Neural cell (in vitro differentiated cells): ENCODE data around the gene PPP4R3A. TPM values are rescaled to one million over a fixed set of nuclear protein-coding genes. Genes with fewer than 3 reads are reported as not detected.

Source experiments
- H2AFZ ChIP-seq: fragments of 200-600, 300-800 bp; sonication (generic), shearing (Covaris generic); 2 replicates; pipeline ENCODE4 v1.6.0; 2014; ENCODE audit warnings: low read depth, mild to moderate bottlenecking, antibody characterized with exemption, low read length, moderate library complexity
- H3F3A ChIP-seq: fragments of 200-600 bp; shearing (Covaris generic); 2 replicates; pipeline ENCODE4 v1.6.1; 2016; ENCODE audit warnings: mild to moderate bottlenecking, moderate library complexity, mixed read lengths, antibody characterized with exemption, low read length; ENCODE audit not compliant: insufficient read depth, poor library complexity, severe bottlenecking
- H3K27ac ChIP-seq: fragments of 200-600, 300-800 bp; sonication (generic), shearing (Covaris generic); 2 replicates; pipeline ENCODE4 v1.5.1; 2014; ENCODE audit warnings: mild to moderate bottlenecking, low read length, moderate library complexity
- H3K27me3 ChIP-seq: fragments of 300-800, 200-600 bp; sonication (generic), shearing (Covaris generic); 2 replicates; pipeline ENCODE4 v1.6.0; 2014; ENCODE audit warnings: mild to moderate bottlenecking, low read depth, low read length, moderate library complexity; ENCODE audit not compliant: insufficient read depth
- H3K36me3 ChIP-seq: fragments of 300-800, 200-600 bp; sonication (generic), shearing (Covaris generic); 2 replicates; pipeline ENCODE4 v1.5.1; 2014; ENCODE audit warnings: mild to moderate bottlenecking, antibody characterized with exemption, low read length, moderate library complexity; ENCODE audit not compliant: insufficient read depth
- H3K4me2 ChIP-seq: fragments of 300-800, 200-600 bp; sonication (generic), shearing (Covaris generic); 2 replicates; pipeline ENCODE4 v1.6.0; 2014; ENCODE audit warnings: mild to moderate bottlenecking, low read length
- H3K4me3 ChIP-seq: fragments of 300-800, 200-600 bp; sonication (generic), shearing (Covaris generic); 2 replicates; pipeline ENCODE4 v1.5.1; 2014; ENCODE audit warnings: mild to moderate bottlenecking, low read length, moderate library complexity
- H3K79me2 ChIP-seq: fragments of 200-600 bp; shearing (Covaris generic); replicated peaks from 2 replicates; pipeline ENCODE4 v1.6.0; 2014; ENCODE audit warnings: mild to moderate bottlenecking, low read length, moderate library complexity; ENCODE audit not compliant: insufficient read depth
- H3K9ac ChIP-seq: fragments of 300-800, 200-600 bp; sonication (generic), shearing (Covaris generic); 2 replicates; pipeline ENCODE4 v1.6.1; 2016; ENCODE audit warnings: mild to moderate bottlenecking, low read length, mixed read lengths
- H3K9me2 ChIP-seq: fragments of 200-600 bp; shearing (Covaris generic); 2 replicates; pipeline ENCODE4 v1.6.1; 2016; ENCODE audit warnings: mild to moderate bottlenecking, low read length, mixed read lengths; ENCODE audit not compliant: insufficient read depth
- H3K9me3 ChIP-seq: fragments of 200-600, 300-800 bp; sonication (generic), shearing (Covaris generic); 2 replicates; pipeline ENCODE4 v1.6.1; 2016; ENCODE audit warnings: mild to moderate bottlenecking, mixed run types, low read length, moderate library complexity, mixed read lengths
- H4K20me1 ChIP-seq: fragments of 200-600 bp; shearing (Covaris generic); 2 replicates; pipeline ENCODE4 v1.6.1; 2016; ENCODE audit warnings: mild to moderate bottlenecking, mixed run types; ENCODE audit not compliant: insufficient read depth
- CTCF ChIP-seq: fragments of 450-650 bp; IDR thresholded peaks from 2 replicates; pipeline ENCODE4 v1.5.1; 2014; ENCODE audit warnings: antibody characterized with exemption, mild to moderate bottlenecking, moderate library complexity; ENCODE audit not compliant: poor library complexity, severe bottlenecking
- EP300 ChIP-seq: fragments of 450-650 bp; conservative IDR thresholded peaks from 2 replicates; pipeline ENCODE4 v1.6.1; 2014; ENCODE audit warnings: antibody characterized with exemption, mild to moderate bottlenecking, moderate library complexity; ENCODE audit not compliant: poor library complexity, severe bottlenecking
- EZH2 ChIP-seq: fragments of 200-600, 300-800 bp; shearing (Covaris generic), sonication (generic); IDR thresholded peaks from 2 replicates; pipeline ENCODE4 v1.6.1; 2014; ENCODE audit warnings: antibody characterized with exemption, low read length, borderline replicate concordance, mild to moderate bottlenecking; ENCODE audit not compliant: insufficient read depth, poor library complexity, severe bottlenecking
- MXI1 ChIP-seq: fragments of 450-650 bp; conservative IDR thresholded peaks from 2 replicates; pipeline ENCODE4 v1.6.1; 2014; ENCODE audit warnings: antibody characterized with exemption, mild to moderate bottlenecking; ENCODE audit not compliant: poor library complexity, severe bottlenecking
- POLR2AphosphoS5 ChIP-seq: IDR thresholded peaks from 2 replicates; pipeline ENCODE4 v1.6.1; 2012
- RAD21 ChIP-seq: fragments of 450-650 bp; conservative IDR thresholded peaks from 2 replicates; pipeline ENCODE4 v1.6.1; 2014; ENCODE audit warnings: antibody characterized with exemption, mild to moderate bottlenecking, moderate library complexity
- REST ChIP-seq: IDR thresholded peaks from 2 replicates; pipeline ENCODE4 v1.6.1; 2012; ENCODE audit warnings: borderline replicate concordance
- SMC3 ChIP-seq: fragments of 450-650 bp; conservative IDR thresholded peaks from 2 replicates; pipeline ENCODE4 v1.6.1; 2014; ENCODE audit warnings: antibody characterized with exemption, mild to moderate bottlenecking, moderate library complexity; ENCODE audit not compliant: poor library complexity
- TAF1 ChIP-seq: IDR thresholded peaks from 2 replicates; pipeline ENCODE4 v1.6.1; 2012; ENCODE audit warnings: low read depth
- polyA plus RNA-seq: library from polyadenylated mRNA; depleted of rRNA; stranded (reverse); fragments of >200 nt; gene quantifications from 2 replicates; pipeline ENCODE4 v1.2.3, GENCODE V29; 2014

The PPP4R3A gene
- polyA plus RNA-seq, 1 donor from 2014 or later: 99.4 TPM

- no peak for TF ChIP-seq RAD21
Observed at GRCh38 chr14:91503000-91503504, 7.1 kb downstream of the PPP4R3A start (continued).

- Histone ChIP-seq H3K4me3 (no peak overlapping the region), H2AFZ (no peak overlapping the region), H3K4me2 (no peak overlapping the region), H3K36me3 (no peaks in the 10 kb centered on the region), H3K9ac (no peak overlapping the region), H3K79me2 (peaks cover 95% of the 10 kb centered on the region), H3K9me2 (no peaks in the 10 kb centered on the region), H3K9me3 (no peaks in the 10 kb centered on the region), H3K27ac (no peak overlapping the region), H4K20me1 (peaks cover 20% of the 10 kb centered on the region), H3F3A (no peaks in the 10 kb centered on the region), H3K27me3 (no peaks in the 10 kb centered on the region)
- TF ChIP-seq REST: no peak
- TF ChIP-seq CTCF: no peak
- no peak for TF ChIP-seq EP300
- no peak for TF ChIP-seq SMC3
- TF ChIP-seq POLR2AphosphoS5: no peak
- TF ChIP-seq RAD21: no peak
- TF ChIP-seq MXI1: no peak
Observed at GRCh38 chr14:91501951-91502930, 7.9 kb downstream of the PPP4R3A start.

- H4K20me1 ChIP-seq: peaks cover 24% of the 10 kb centered on the region
- no peak overlapping the region for H3K4me3 ChIP-seq
- no peaks in the 10 kb centered on the region for H3K9me3 ChIP-seq
- no peak overlapping the region for H2AFZ ChIP-seq
- no peak overlapping the region for H3K27ac ChIP-seq
- no peaks in the 10 kb centered on the region for H3F3A ChIP-seq
- no peak overlapping the region for H3K4me2 ChIP-seq
- no peaks in the 10 kb centered on the region for H3K27me3 ChIP-seq
- no peaks in the 10 kb centered on the region for H3K9me2 ChIP-seq
- no peak overlapping the region for H3K9ac ChIP-seq
- TF ChIP-seq SMC3 (no peak), REST (no peak), MXI1 (no peak), TAF1 (no peak), EP300 (no peak), CTCF (no peak), POLR2AphosphoS5 (no peak), EZH2 (no peak), RAD21 (no peak)
- H3K36me3 ChIP-seq: no peaks in the 10 kb centered on the region
- peaks cover 96% of the 10 kb centered on the region for H3K79me2 ChIP-seq
Observed at GRCh38 chr14:91501348-91501747, 8.8 kb downstream of the PPP4R3A start.
